Measurements from ENCODE around the gene KPTN.

DNA sequence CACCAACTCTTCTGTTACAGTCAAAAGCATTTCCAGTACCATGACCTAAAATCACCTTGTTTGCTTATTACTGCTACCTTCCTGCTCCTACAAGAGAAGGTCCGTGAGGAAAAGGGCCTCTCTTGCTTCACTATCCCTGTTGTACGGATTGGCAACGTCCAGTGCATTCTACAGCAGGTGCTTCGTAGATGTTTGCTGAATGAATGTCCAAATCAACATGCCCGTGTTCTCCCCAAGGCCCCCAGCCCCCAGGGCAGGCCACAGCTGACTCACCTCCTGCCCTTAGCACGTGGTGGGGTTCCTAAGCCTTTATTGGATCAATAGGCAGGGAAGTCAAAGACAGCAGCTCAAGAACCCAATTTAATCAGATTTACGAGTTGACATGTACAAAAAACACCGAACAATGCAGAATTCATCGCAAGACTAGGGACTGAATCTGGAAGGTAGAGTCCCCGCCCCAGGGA, 36.4 kb upstream of the KPTN start:
- TF ChIP-seq, protein P1, sequence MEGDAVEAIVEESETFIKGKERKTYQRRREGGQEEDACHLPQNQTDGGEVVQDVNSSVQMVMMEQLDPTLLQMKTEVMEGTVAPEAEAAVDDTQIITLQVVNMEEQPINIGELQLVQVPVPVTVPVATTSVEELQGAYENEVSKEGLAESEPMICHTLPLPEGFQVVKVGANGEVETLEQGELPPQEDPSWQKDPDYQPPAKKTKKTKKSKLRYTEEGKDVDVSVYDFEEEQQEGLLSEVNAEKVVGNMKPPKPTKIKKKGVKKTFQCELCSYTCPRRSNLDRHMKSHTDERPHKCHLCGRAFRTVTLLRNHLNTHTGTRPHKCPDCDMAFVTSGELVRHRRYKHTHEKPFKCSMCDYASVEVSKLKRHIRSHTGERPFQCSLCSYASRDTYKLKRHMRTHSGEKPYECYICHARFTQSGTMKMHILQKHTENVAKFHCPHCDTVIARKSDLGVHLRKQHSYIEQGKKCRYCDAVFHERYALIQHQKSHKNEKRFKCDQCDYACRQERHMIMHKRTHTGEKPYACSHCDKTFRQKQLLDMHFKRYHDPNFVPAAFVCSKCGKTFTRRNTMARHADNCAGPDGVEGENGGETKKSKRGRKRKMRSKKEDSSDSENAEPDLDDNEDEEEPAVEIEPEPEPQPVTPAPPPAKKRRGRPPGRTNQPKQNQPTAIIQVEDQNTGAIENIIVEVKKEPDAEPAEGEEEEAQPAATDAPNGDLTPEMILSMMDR (IDR thresholded peaks at IDR 0.05) = no peak
- TF ChIP-seq POLR2A (IDR thresholded peaks at IDR 0.05) = no peak
- no peak for TF ChIP-seq EP300 (IDR thresholded peaks at IDR 0.05)
- TF ChIP-seq POLR2AphosphoS5 (IDR thresholded peaks at IDR 0.05) = no peak
